Sigmoid colon (tissue), 4 donors: ENCODE data around the gene NPB.

Source experiments
- POLR2AphosphoS5 ChIP-seq, 4 donors: sonication (generic); formaldehyde crosslinking; IDR thresholded peaks; one replicate each; pipeline ENCODE4 v1.6.1; 2017; ENCODE audit warnings: antibody characterized with exemption in 4 of 4
- TF ChIP-seq, protein P1 (sequence below), 4 experiments: fragments of 450-650 bp in 3 of 4; fragments of 200-600 bp in 1 of 4; IDR thresholded peaks; one replicate each; pipeline ENCODE4 v1.5.1; 2016 to 2019; ENCODE audit warnings: antibody characterized with exemption in 4 of 4, mild to moderate bottlenecking in 3 of 4, moderate library complexity in 2 of 4

GRCh38 chr17:81918832-81919545, 17.0 kb downstream of the NPB start:
- TF ChIP-seq, protein P1, sequence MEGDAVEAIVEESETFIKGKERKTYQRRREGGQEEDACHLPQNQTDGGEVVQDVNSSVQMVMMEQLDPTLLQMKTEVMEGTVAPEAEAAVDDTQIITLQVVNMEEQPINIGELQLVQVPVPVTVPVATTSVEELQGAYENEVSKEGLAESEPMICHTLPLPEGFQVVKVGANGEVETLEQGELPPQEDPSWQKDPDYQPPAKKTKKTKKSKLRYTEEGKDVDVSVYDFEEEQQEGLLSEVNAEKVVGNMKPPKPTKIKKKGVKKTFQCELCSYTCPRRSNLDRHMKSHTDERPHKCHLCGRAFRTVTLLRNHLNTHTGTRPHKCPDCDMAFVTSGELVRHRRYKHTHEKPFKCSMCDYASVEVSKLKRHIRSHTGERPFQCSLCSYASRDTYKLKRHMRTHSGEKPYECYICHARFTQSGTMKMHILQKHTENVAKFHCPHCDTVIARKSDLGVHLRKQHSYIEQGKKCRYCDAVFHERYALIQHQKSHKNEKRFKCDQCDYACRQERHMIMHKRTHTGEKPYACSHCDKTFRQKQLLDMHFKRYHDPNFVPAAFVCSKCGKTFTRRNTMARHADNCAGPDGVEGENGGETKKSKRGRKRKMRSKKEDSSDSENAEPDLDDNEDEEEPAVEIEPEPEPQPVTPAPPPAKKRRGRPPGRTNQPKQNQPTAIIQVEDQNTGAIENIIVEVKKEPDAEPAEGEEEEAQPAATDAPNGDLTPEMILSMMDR (IDR thresholded peaks at IDR 0.05): no peak
- TF ChIP-seq POLR2AphosphoS5 (IDR thresholded peaks at IDR 0.05): no peak
